HEK293 (cell line): ENCODE data around the gene CBFA2T2.

ENCODE experiments used
- BCL11A ChIP-seq: fragments of 450-650 bp; formaldehyde crosslinking; IDR thresholded peaks from 2 replicates; pipeline ENCODE4 v1.5.1; 2016; ENCODE audit warnings: low read depth, missing biosample characterization, missing genetic modification characterization
- KLF16 ChIP-seq: fragments of 450-650 bp; formaldehyde crosslinking; IDR thresholded peaks from 2 replicates; pipeline ENCODE4 v1.5.1; 2017; ENCODE audit warnings: missing biosample characterization, missing genetic modification characterization
- PRDM1 ChIP-seq: fragments of 450-650 bp; formaldehyde crosslinking; IDR thresholded peaks from 2 replicates; pipeline ENCODE4; 2016; ENCODE audit warnings: missing biosample characterization, missing genetic modification characterization
- REPIN1 ChIP-seq: fragments of 450-650 bp; formaldehyde crosslinking; IDR thresholded peaks from 2 replicates; pipeline ENCODE4 v1.5.1; 2017; ENCODE audit warnings: missing biosample characterization, missing genetic modification characterization, low read depth
- YY1 ChIP-seq: fragments of 450-650 bp; formaldehyde crosslinking; IDR thresholded peaks from 2 replicates; pipeline ENCODE4 v1.5.1; 2018; ENCODE audit warnings: missing biosample characterization, missing genetic modification characterization
- ZFP41 ChIP-seq: fragments of 450-650 bp; formaldehyde crosslinking; IDR thresholded peaks from 2 replicates; pipeline ENCODE4 v1.5.1; 2016; ENCODE audit warnings: missing biosample characterization, missing genetic modification characterization, borderline replicate concordance
- ZNF169 ChIP-seq: fragments of 450-650 bp; formaldehyde crosslinking; IDR thresholded peaks from 2 replicates; pipeline ENCODE4 v1.5.1; 2016; ENCODE audit warnings: missing biosample characterization, missing genetic modification characterization
- ZNF24 ChIP-seq: fragments of 450-650 bp; formaldehyde crosslinking; IDR thresholded peaks from 2 replicates; pipeline ENCODE4 v1.5.1; 2016; ENCODE audit warnings: missing biosample characterization, missing genetic modification characterization
- ZNF274 ChIP-seq, 2 experiments: fragments of 200-500 bp in 1 of 2; fragments of 450-650 bp in 1 of 2; sonication (Bioruptor generic) in 1 of 2; formaldehyde crosslinking in 1 of 2; IDR thresholded peaks; 2 replicates each; pipeline versions ENCODE4 v1.5.1 to v1.6.1; 2014 to 2016; ENCODE audit warnings: borderline replicate concordance in 1 of 2, inconsistent platforms in 1 of 2, low read length in 1 of 2, missing biosample characterization in 1 of 2, missing genetic modification characterization in 1 of 2
- ZNF302 ChIP-seq: fragments of 450-650 bp; formaldehyde crosslinking; IDR thresholded peaks from 2 replicates; pipeline ENCODE4 v1.5.1; 2016; ENCODE audit warnings: missing biosample characterization, missing genetic modification characterization, low read depth
- ZNF324 ChIP-seq: fragments of 450-650 bp; formaldehyde crosslinking; IDR thresholded peaks from 2 replicates; pipeline ENCODE4 v1.5.1; 2016; ENCODE audit warnings: missing biosample characterization, missing genetic modification characterization
- ZNF416 ChIP-seq: fragments of 450-650 bp; formaldehyde crosslinking; IDR thresholded peaks from 2 replicates; pipeline ENCODE4 v1.5.1; 2016; ENCODE audit warnings: missing biosample characterization, missing genetic modification characterization
- ZXDB ChIP-seq: fragments of 450-650 bp; formaldehyde crosslinking; IDR thresholded peaks from 2 replicates; pipeline ENCODE4 v1.5.1; 2016; ENCODE audit warnings: missing biosample characterization, missing genetic modification characterization
- TF ChIP-seq, protein P1 (sequence below): fragments of 450-650 bp; formaldehyde crosslinking; IDR thresholded peaks from 2 replicates; pipeline ENCODE4 v1.5.1; 2016; ENCODE audit warnings: missing biosample characterization, missing genetic modification characterization

DNA sequence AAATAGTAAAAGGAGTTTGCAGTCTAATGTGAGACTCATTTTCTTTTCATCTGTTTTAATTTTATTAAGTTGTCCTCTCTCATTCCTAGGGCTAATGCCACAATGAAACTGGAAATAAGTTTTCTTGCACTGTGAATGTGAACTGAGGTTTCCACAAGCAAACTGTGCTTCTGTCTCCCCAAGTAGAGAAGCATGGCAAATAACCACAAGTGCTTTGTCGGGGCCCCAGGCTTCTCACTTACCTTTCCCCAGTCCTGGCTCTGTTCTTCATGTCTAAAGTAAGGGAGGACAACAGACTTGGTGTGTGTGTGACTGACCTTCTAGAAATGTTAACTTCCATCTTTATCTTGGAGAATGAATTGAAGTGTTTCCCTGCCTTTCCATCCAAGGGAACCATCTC lies 80.8 kb downstream of the CBFA2T2 start:
- TF ChIP-seq, protein P1, sequence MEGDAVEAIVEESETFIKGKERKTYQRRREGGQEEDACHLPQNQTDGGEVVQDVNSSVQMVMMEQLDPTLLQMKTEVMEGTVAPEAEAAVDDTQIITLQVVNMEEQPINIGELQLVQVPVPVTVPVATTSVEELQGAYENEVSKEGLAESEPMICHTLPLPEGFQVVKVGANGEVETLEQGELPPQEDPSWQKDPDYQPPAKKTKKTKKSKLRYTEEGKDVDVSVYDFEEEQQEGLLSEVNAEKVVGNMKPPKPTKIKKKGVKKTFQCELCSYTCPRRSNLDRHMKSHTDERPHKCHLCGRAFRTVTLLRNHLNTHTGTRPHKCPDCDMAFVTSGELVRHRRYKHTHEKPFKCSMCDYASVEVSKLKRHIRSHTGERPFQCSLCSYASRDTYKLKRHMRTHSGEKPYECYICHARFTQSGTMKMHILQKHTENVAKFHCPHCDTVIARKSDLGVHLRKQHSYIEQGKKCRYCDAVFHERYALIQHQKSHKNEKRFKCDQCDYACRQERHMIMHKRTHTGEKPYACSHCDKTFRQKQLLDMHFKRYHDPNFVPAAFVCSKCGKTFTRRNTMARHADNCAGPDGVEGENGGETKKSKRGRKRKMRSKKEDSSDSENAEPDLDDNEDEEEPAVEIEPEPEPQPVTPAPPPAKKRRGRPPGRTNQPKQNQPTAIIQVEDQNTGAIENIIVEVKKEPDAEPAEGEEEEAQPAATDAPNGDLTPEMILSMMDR: no peak
- no peak for TF ChIP-seq REPIN1 (tag by site-specific recombination)
- TF ChIP-seq ZNF24 (tag by site-specific recombination): no peak
- no peak for TF ChIP-seq ZNF324 (tag by site-specific recombination)
- no peak for TF ChIP-seq KLF16
- no peak for TF ChIP-seq ZXDB
- TF ChIP-seq ZNF416: no peak
- TF ChIP-seq YY1 (tag by site-specific recombination): no peak
- no peak for TF ChIP-seq ZFP41 (tag by site-specific recombination)
- TF ChIP-seq ZNF169 (tag by site-specific recombination): no peak
- no peak for TF ChIP-seq PRDM1
- TF ChIP-seq BCL11A (tag by site-specific recombination): no peak
- no peak for TF ChIP-seq ZNF274 (IDR thresholded peaks at IDR 0.05; ENCODE audit: low read length)
- TF ChIP-seq ZNF274 (tag by site-specific recombination; IDR thresholded peaks at IDR 0.05; ENCODE audit: borderline replicate concordance): no peak
- no peak for TF ChIP-seq ZNF302 (tag by site-specific recombination)
